AG10803 (cell line): ENCODE measurements around the gene KRTAP5-3.

ENCODE experiments used
- DNase-seq: peaks from one replicate; pipeline ENCODE4 v3.0.0; 2010; ENCODE audit warnings: low read depth
- H3K4me3 ChIP-seq: 2 replicates; pipeline ENCODE4 v1.5.1; 2011; ENCODE audit warnings: mild to moderate bottlenecking, low read length, control low read depth
- CTCF ChIP-seq: conservative IDR thresholded peaks from 2 replicates; pipeline ENCODE4 v1.5.1; 2011; ENCODE audit warnings: mild to moderate bottlenecking, low read length, control low read depth, inconsistent platforms

The KRTAP5-3 gene

GRCh38 chr11:1652771-1653540 lies 44.7 kb upstream of the KRTAP5-3 start:
- peak; percentile 34 for DNase-seq
- TF ChIP-seq CTCF: peak; percentile 84
- H3K4me3 ChIP-seq: no peak overlapping the region

GRCh38 chr11:1652442-1652770 lies 44.1 kb upstream of the KRTAP5-3 start:
- H3K4me3 ChIP-seq: no peak overlapping the region
- no peak for DNase-seq
- TF ChIP-seq CTCF: no peak

- no peak overlapping the region for H3K4me3 ChIP-seq
- no peak for TF ChIP-seq CTCF
- no peak for DNase-seq
These were observed 43.8 kb upstream of the KRTAP5-3 start for GRCh38 chr11:1652026-1652425.

GRCh38 chr11:1651411-1651980 lies 43.2 kb upstream of the KRTAP5-3 start:
- no peak overlapping the region for H3K4me3 ChIP-seq
- TF ChIP-seq CTCF: no peak
- no peak for DNase-seq

- DNase-seq: no peak
- no peak overlapping the region for H3K4me3 ChIP-seq
- no peak for TF ChIP-seq CTCF
These were observed 42.6 kb upstream of the KRTAP5-3 start for GRCh38 chr11:1650918-1651262.

GRCh38 chr11:1650034-1650917 lies 42.0 kb upstream of the KRTAP5-3 start:
- DNase-seq: no peak
- no peak for TF ChIP-seq CTCF
- H3K4me3 ChIP-seq: no peak overlapping the region
